Spleen (tissue), 7 donors: ENCODE measurements around the gene ANKRD28.

Source experiments
- POLR2A ChIP-seq, 3 donors: fragments of 450-650 bp; IDR thresholded peaks; one replicate each; pipeline ENCODE4 v1.5.1; 2017; ENCODE audit warnings: antibody characterized with exemption in 3 of 3, mild to moderate bottlenecking in 1 of 3
- POLR2AphosphoS5 ChIP-seq, 3 donors: sonication (generic); formaldehyde crosslinking; IDR thresholded peaks; one replicate each; pipeline ENCODE4 v1.5.1; 2017; ENCODE audit warnings: antibody characterized with exemption in 3 of 3
- TF ChIP-seq, protein P1 (sequence below), 11 experiments: fragments of 200-600 bp in 7 of 11; fragments of 450-650 bp in 4 of 11; sonication (generic) in 4 of 11; IDR thresholded peaks in 8 of 11; conservative IDR thresholded peaks in 3 of 11; 1 replicate in 7 of 11; 2 replicates in 4 of 11; pipeline versions ENCODE4 v1.4.0 to v1.8.0; 2016 to 2021; ENCODE audit warnings: antibody characterized with exemption in 11 of 11, inconsistent platforms in 4 of 11, mild to moderate bottlenecking in 1 of 11
- donor health status: DM: no; HTN: no; CAD: no; lungs with moderate emphysema.
- donor health status: DM: no; HTN: no; CAD: no.
- donor health status: DM: no; HTN: no; CAD: no.

DNA sequence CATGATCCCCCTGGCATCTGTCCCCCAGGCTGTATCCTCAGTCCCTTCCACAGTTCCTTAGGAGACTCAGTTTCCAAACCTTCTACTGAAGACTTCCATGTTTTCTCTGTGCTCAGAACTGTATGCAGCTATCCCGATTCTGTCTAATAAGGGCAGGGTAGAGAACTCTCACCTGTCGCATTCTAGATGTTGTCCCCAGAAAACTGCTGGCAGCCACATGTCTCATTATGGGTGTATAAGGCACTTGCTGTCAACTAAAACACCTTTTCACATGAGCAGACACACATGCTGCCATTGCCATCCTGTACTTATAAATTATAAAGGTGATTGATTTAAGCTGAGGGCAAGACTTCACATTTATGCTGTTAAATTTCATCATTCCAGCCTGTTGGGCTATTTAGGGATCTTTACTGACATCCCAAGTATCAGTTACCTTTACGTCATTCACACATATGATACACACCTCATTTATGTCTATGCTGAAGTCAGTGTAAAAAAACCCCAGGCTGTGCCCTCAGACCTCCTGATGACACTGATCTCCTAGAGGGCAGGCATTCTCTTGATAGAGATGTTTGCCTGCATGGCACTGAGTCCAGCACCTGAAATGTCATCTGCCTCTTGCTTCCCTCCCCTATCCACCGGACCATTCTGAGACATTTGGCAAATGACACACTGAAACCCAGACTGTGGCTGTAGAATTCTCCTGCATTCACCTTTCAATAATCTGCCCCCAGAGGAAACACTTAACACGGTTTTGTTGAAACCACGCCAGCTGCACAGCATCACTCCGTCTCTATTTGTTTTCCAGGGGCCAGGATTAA lies 160.4 kb downstream of the ANKRD28 start:
- TF ChIP-seq, protein P1, sequence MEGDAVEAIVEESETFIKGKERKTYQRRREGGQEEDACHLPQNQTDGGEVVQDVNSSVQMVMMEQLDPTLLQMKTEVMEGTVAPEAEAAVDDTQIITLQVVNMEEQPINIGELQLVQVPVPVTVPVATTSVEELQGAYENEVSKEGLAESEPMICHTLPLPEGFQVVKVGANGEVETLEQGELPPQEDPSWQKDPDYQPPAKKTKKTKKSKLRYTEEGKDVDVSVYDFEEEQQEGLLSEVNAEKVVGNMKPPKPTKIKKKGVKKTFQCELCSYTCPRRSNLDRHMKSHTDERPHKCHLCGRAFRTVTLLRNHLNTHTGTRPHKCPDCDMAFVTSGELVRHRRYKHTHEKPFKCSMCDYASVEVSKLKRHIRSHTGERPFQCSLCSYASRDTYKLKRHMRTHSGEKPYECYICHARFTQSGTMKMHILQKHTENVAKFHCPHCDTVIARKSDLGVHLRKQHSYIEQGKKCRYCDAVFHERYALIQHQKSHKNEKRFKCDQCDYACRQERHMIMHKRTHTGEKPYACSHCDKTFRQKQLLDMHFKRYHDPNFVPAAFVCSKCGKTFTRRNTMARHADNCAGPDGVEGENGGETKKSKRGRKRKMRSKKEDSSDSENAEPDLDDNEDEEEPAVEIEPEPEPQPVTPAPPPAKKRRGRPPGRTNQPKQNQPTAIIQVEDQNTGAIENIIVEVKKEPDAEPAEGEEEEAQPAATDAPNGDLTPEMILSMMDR (IDR thresholded peaks at IDR 0.05 in 8 of 11, conservative IDR thresholded peaks at IDR 0.05 in 3 of 11): no peak
- TF ChIP-seq POLR2AphosphoS5 (IDR thresholded peaks at IDR 0.05): no peak
- no peak for TF ChIP-seq POLR2A (IDR thresholded peaks at IDR 0.05)
